ENCODE data around the gene PI16.
"Not testable (repeated sequence)": the region's sequence is repeated elsewhere in the genome, so short reads cannot be mapped to it uniquely, and the experiment has no call there.

The PI16 gene

GRCh38 chr6:36929152-36929551 lies 25.4 kb upstream of the PI16 start:
- no peak for DNase-seq (ENCODE audit: low spot score)

GRCh38 chr6:36929607-36930006 lies 24.9 kb upstream of the PI16 start:
- DNase-seq (ENCODE audit: low spot score), result peak; percentile 63

- peak; percentile 57 for DNase-seq (ENCODE audit: low spot score)
Measured at GRCh38 chr6:36930483-36930882, 24.1 kb upstream of the PI16 start.

- DNase-seq (ENCODE audit: low spot score), result peak; percentile 67
Measured at GRCh38 chr6:36933102-36933501, 21.4 kb upstream of the PI16 start.

GRCh38 chr6:36933519-36933918 lies 21.0 kb upstream of the PI16 start:
- no peak for DNase-seq (ENCODE audit: low spot score)

GRCh38 chr6:36934901-36935300 lies 19.6 kb upstream of the PI16 start:
- DNase-seq (ENCODE audit: low spot score), result no peak

- DNase-seq (ENCODE audit: low spot score), result no peak
Measured at GRCh38 chr6:36936824-36937223, 17.7 kb upstream of the PI16 start.

GRCh38 chr6:36937896-36938295 lies 16.6 kb upstream of the PI16 start:
- DNase-seq (ENCODE audit: low spot score), result no peak

GRCh38 chr6:36938536-36938935 lies 16.0 kb upstream of the PI16 start:
- peak; percentile 88 for DNase-seq (ENCODE audit: low spot score)

GRCh38 chr6:36939005-36939404 lies 15.5 kb upstream of the PI16 start:
- DNase-seq (ENCODE audit: low spot score), result not testable (repeated sequence)

GRCh38 chr6:36940027-36940426 lies 14.5 kb upstream of the PI16 start:
- DNase-seq (ENCODE audit: low spot score), result no peak

GRCh38 chr6:36941561-36941960 lies 13.0 kb upstream of the PI16 start:
- DNase-seq (ENCODE audit: low spot score), result not testable (repeated sequence)

GRCh38 chr6:36942329-36942728 lies 12.2 kb upstream of the PI16 start:
- DNase-seq (ENCODE audit: low spot score), result not testable (repeated sequence)

GRCh38 chr6:36944650-36945049 lies 9.9 kb upstream of the PI16 start:
- DNase-seq (ENCODE audit: low spot score), result no peak

- no peak for DNase-seq (ENCODE audit: low spot score)
Measured at GRCh38 chr6:36945301-36945700, 9.2 kb upstream of the PI16 start.

GRCh38 chr6:36946526-36946925 lies 8.0 kb upstream of the PI16 start:
- DNase-seq (ENCODE audit: low spot score), result no peak

- no peak for DNase-seq (ENCODE audit: low spot score)
Measured at GRCh38 chr6:36947570-36948351, 6.8 kb upstream of the PI16 start.

GRCh38 chr6:36949076-36949475 lies 5.5 kb upstream of the PI16 start:
- not testable (repeated sequence) for DNase-seq (ENCODE audit: low spot score)

GRCh38 chr6:36949636-36950035 lies 4.9 kb upstream of the PI16 start:
- no peak for DNase-seq (ENCODE audit: low spot score)

- no peak for DNase-seq (ENCODE audit: low spot score)
Measured at GRCh38 chr6:36953931-36954261, 642 bp upstream of the PI16 start.

GRCh38 chr6:36955136-36955535 lies 598 bp downstream of the PI16 start:
- no peak for DNase-seq (ENCODE audit: low spot score)

GRCh38 chr6:36955671-36956445 lies 1.3 kb downstream of the PI16 start:
- DNase-seq (ENCODE audit: low spot score), result no peak

- no peak for DNase-seq (ENCODE audit: low spot score)
Measured at GRCh38 chr6:36956446-36956820, 1.9 kb downstream of the PI16 start.

Measured in GM03348 (cell line).